RKO (cell line): ENCODE results near the gene MRPL17.
"Not testable (repeated sequence)": the region's sequence is repeated elsewhere in the genome, so short reads cannot be mapped to it uniquely, and the experiment has no call there.

Experiments used
- DNase-seq: peaks from one replicate; pipeline ENCODE4 v3.0.0-alpha.2; 2016; ENCODE audit warnings: low spot score

MRPL17 gene

GRCh38 chr11:6682936-6683861 lies at the start of gene MRPL17:
MRPL17 (minus strand) TSS chr11:6683340; CDS start chr11:6683296, 44 bp downstream.
- peak; percentile 99 for DNase-seq

- no peak for DNase-seq
These were observed 45.0 kb upstream of the MRPL17 start for GRCh38 chr11:6727971-6728760.

GRCh38 chr11:6725386-6725896 lies 42.3 kb upstream of the MRPL17 start:
- no peak for DNase-seq

GRCh38 chr11:6724013-6724412 lies 40.9 kb upstream of the MRPL17 start:
- no peak for DNase-seq

- no peak for DNase-seq
These were observed 38.2 kb upstream of the MRPL17 start for GRCh38 chr11:6721343-6721742.

GRCh38 chr11:6719576-6719975 lies 36.4 kb upstream of the MRPL17 start:
- no peak for DNase-seq

GRCh38 chr11:6717426-6717825 lies 34.3 kb upstream of the MRPL17 start:
- no peak for DNase-seq

- DNase-seq: peak; percentile 49
These were observed 28.4 kb upstream of the MRPL17 start for GRCh38 chr11:6711552-6711951.

- no peak for DNase-seq
These were observed 25.7 kb upstream of the MRPL17 start for GRCh38 chr11:6708876-6709275.

- peak; percentile 61 for DNase-seq
These were observed 22.9 kb upstream of the MRPL17 start for GRCh38 chr11:6705905-6706535.

- DNase-seq: peak; percentile 78
These were observed 20.3 kb upstream of the MRPL17 start for GRCh38 chr11:6703247-6704063.

GRCh38 chr11:6701955-6702354 lies 18.8 kb upstream of the MRPL17 start:
- not testable (repeated sequence) for DNase-seq

- DNase-seq: peak; percentile 20
These were observed 12.2 kb upstream of the MRPL17 start for GRCh38 chr11:6695377-6695776.

- DNase-seq: no peak
These were observed 11.0 kb upstream of the MRPL17 start for GRCh38 chr11:6694229-6694535.

- DNase-seq: peak; percentile 89
These were observed 10.4 kb upstream of the MRPL17 start for GRCh38 chr11:6693342-6694228.

GRCh38 chr11:6692128-6692527 lies 9.0 kb upstream of the MRPL17 start:
- DNase-seq: no peak

- DNase-seq: not testable (repeated sequence)
These were observed 7.4 kb upstream of the MRPL17 start for GRCh38 chr11:6690431-6691132.

GRCh38 chr11:6687876-6688275 lies 4.7 kb upstream of the MRPL17 start:
- no peak for DNase-seq

- DNase-seq: no peak
These were observed 2.9 kb upstream of the MRPL17 start for GRCh38 chr11:6686006-6686405.

- DNase-seq: not testable (repeated sequence)
These were observed 928 bp upstream of the MRPL17 start for GRCh38 chr11:6684068-6684467.
